COLO829 (cell line): Measurements from ENCODE around the gene TMEM132E.
A peak's percentile ranks its signal among the peaks of the same experiment; 100 is the strongest.

Experiments
- DNase-seq: peaks from one replicate; pipeline ENCODE4 v3.0.0; 2012; ENCODE audit warnings: low spot score

Gene TMEM132E

DNA sequence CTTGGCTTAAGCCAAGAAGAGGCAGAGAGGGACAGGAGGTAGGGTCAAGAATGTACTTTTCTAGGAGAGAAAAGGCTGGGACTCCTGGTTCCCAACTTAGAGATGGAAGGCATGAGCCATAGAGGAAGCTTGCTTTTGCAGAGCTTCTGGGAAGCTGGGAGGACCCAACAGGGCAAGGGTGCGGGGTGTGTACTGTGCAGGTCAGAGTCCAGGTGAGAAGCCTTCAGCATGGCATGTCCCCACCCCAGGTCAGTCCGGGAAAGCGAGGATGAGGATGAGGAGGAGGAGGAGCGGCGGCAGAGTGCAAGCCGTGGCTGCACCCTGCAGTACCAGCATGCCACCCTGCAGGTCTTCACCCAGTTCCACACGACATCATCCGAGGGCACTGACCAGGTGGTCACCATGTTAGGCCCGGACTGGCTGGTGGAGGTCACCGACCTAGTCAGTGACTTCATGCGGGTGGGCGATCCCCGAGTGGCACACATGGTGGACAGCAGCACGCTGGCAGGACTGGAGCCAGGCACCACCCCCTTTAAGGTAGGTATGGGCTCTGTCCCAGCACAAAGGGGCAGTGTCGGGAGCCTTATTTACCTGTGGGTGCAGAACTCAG lies 55.3 kb downstream of the TMEM132E start:
- DNase-seq, result no peak

DNA sequence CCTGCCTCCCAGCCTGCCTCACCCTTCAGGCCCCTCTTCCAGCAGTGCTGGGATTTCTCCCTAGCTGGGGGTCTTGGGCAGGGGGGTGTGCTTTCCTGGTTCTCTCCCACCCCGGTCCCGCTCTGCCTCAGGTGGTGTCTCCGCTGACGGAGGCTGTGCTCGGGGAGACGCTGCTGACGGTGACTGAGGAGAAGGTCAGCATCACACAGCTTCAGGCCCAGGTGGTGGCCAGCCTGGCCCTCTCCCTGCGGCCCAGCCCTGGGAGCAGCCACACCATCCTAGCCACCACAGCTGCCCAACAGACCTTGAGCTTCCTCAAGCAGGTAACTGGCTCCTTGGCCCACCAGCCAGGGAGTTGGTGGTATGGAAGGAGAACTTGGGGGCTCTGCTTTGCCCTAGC lies 56.5 kb downstream of the TMEM132E start:
- DNase-seq, result no peak

DNA sequence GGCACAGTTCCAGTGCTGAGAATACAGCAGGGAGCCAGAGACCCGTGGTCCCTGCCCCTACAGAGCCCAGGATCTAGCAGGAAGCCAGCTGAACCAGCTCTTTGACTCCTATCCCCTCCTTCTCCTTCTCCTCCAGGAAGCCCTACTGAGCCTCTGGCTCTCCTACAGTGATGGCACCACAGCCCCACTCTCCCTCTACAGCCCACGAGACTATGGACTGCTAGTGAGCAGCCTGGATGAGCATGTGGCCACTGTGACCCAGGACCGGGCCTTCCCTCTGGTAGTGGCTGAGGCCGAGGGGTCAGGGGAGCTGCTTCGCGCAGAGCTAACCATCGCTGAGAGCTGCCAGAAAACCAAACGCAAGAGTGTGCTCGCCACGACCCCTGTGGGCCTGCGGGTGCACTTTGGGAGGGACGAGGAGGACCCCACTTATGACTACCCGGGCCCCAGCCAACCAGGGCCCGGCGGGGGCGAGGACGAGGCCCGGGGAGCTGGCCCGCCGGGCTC lies 57.7 kb downstream of the TMEM132E start:
- DNase-seq, result no peak

DNA sequence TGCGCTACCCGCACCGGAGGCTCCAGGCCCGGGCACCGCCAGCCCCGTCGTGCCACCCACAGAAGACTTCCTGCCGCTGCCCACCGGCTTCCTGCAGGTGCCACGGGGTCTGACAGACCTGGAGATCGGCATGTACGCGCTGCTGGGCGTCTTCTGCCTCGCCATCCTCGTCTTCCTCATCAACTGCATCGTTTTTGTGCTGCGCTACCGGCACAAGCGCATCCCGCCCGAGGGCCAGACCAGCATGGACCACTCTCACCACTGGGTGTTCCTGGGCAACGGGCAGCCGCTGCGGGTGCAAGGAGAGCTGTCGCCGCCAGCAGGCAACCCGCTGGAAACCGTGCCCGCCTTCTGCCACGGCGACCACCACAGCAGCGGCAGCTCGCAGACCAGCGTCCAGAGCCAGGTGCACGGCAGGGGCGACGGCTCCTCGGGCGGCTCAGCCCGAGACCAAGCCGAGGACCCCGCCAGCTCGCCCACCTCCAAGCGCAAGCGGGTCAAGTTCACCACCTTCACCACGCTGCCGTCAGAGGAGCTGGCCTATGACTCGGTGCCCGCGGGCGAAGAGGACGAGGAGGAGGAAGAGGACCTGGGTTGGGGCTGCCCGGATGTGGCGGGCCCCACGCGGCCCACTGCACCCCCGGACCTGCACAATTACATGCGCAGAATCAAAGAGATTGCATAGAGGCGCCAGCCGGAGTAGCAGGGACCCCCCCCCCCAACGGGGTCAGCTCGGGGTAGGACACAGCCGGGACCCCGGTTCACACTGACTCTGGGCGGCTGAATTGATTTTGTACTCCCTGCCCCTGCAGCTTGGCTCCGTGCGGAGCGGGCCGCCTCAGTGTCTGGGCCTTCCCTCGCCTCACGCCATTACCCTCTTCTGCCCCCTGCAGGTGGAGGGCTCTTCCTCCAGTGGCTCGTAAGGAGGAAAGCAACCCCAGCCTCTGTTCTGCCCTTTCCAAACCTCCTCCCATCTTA lies 58.5 kb downstream of the TMEM132E start:
- DNase-seq, result peak; percentile 63

DNA sequence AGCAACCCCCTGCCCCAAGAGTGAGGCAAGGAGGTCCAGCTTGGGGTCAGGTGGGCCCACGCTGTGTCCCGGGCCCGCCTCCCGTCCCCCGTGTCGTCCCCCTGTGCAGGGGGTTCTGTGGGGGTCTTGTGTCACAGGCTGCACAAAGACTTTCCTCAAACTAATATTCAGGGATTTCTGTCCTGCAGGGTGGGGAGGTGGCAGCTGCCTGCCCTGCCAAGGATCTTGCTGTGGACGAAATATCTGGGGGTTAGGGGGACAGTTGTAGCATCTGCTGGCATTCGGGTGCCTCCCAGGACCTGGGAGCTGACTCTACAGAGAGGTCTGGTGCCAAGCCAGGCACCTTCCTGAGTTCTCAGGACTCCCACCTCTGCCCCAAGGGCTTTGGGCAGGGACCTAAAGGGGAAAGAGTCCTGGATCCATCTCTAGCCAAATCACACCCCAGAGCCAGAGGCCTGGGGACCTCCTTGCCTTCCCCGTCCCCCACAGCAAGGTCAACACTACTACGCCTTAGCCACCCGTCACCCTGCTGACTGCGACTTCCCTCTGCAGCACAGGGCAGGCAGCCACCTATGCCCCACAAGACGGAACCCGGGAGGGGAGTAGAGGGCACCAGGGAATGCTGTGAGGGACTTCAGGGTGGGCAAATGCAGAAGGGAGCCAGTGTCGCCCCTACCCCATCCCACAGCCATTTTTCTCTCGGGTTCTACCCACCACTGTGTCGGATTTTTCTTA lies 59.3 kb downstream of the TMEM132E start:
- no peak for DNase-seq

DNA sequence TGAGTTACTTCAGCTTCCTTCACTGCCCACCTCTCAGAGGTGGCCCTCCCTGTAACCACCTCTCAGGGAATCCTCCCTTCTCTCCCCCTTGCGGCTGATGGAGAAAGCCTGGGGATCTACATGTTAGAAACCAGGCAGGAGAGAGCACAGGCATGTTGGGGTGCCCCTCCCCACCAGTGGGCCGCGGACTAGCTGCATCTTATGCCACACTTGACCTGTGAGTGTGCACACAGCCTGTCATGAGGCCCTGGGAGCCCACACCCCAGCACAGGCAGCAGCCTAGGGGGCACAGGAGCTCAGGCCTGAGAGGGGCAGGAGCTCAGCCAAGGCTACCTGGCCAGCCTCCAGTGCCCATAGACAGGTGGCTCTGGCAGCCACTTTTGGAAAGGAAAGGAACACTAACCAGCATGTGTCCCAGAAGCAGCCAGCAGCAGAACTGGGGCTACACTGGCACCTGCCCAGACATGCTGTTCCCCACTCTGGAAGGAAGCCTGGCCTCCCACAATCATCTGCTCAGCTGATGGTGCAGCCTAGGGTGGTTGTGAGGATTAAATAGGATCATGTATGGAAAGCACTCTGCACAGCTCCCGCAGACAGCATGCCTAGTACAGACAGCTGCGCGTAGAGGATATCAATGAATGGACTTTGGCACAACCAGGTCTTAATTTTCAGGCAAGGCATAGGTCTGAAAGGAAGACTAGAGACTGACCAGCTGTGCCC lies 60.5 kb downstream of the TMEM132E start:
- no peak for DNase-seq

DNA sequence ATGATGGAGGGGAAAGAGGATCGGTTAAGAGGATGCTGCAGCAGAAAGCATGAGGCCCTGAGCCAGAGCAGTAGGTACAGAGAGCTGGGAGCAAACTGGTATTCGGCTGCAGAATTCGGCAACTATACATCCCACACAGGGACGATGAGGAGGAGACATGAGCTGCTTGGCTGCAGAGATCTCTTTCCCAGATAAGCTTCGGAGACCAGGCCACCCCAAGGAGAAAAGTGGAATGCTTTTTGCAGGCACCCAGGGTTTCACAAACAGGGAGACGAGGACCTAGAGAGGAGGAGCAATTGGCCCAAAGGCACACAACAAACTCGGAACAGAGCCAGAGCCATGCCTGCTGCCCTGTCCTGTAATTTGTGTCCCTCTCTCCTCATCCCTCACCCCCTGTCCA lies 62.0 kb downstream of the TMEM132E start:
- no peak for DNase-seq

DNA sequence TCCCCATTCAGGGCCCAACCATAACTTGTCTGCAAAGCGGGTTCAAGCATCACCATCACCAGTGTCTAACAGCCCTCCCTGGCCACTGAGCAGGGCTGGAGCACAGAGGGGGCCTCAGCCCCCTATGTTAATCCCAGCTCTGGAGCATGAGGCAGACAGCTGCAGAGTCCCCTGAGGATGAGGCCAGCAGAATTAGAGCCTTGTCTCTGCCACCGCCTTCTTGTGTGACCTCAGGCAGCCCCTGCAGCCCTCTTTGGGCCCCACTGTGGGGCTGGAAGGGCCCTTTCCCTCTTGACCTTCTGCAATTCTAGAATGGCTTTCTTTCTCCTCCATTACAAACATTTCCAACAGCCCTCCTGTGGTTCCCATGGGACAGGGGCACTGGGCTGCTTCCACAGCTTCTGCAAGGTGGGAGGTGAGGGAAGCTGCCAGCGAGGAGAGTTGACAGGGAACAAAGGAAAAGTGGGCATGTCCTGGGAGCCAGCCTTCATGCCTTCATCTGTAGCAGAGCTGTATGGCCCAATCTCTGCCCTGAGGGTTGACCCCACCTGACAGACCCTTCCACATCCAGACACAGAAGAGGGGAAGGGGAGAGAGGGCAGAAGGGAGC lies 65.7 kb downstream of the TMEM132E start:
- no peak for DNase-seq

DNA sequence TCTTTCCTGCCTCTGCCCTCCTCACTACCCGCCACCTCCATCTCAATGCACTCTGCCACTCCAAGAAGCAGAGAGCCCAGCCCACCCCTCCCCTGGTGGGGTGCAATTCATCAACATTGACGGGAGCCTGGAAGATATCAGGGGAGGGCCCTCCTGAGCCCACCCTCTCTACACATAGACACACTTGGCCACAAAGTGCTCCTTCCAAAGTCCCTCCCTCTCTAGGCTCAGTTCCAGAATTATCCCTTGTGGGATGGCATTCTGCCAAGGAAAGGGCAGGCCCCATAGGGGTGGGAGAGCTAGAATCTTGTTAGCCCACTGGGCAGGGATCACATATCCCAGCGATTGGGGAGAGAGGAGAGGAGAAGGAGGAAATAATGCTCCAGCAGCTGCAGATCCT lies 66.2 kb downstream of the TMEM132E start:
- DNase-seq, result no peak

DNA sequence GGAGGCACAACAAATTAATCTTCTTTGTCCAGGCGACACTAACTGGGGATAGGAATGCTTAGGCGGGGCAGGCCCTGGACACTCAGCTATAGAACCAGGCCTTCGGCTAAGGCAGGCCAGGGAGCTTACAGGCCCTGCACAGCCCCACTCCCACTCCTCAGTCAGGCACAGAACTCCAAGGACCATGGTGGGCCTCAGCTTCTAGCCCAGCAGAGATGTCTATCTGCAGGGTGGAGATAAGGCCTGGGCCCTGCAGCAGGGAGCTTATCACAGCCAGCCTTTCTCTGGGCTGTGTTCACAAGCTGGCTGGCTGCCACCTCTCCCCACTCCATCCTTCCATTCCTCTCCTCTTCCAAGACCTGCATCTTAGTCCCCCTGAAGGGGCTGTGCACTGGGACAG lies 68.1 kb downstream of the TMEM132E start:
- no peak for DNase-seq

DNA sequence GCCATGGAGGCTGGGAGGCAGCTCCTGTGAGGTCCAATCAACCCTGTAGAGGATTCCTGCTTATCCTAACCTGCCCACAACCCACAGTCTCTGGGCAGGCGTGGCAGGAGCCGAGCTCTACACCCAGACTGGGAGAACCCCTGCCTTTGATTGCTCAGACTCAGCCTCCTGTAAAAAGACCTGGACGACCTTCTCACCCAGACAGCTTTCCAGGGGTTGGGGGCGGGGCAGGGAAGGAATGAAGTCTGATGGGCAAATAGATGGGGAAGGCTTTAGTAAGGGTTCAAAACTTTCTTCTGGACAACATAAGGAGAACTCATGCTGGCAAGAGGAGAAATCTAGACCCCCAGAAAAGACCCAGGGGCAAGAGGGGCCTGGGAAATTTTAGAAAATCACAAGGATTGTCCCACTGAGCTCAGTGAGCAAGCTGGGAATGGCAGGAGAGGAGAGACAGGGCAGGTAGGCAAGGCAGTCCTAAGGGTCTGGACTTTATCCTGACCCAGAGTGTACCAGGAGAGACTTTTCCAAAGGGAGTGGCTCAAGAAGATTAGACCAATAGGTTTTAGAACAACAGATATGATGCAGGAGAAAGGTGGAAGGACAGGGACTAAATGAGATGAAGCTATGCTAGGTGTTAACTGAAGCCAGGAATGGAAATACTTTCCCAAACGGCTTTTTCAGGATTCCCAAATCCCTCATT lies 70.8 kb downstream of the TMEM132E start:
- no peak for DNase-seq

DNA sequence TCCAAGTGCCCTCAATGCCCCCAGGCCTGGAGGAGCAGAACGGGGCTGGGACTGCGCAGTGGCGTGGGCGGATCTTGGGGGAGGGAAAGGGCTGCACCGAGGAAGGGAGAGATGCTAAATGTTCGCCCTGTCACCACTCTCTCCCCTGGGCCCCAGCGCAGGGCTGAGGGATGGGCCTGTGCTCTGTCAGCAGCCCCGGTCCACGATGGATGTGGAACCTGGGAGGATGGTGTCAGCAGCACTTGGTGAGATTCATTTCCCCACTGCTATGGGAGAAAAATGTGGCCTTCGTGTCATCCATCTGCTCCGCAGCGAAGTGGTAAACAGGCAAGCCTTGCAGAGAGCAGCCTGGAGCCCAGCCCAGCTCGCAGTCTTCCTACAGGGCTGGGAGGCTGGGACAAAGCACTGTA lies 72.0 kb downstream of the TMEM132E start:
- DNase-seq, result no peak

DNA sequence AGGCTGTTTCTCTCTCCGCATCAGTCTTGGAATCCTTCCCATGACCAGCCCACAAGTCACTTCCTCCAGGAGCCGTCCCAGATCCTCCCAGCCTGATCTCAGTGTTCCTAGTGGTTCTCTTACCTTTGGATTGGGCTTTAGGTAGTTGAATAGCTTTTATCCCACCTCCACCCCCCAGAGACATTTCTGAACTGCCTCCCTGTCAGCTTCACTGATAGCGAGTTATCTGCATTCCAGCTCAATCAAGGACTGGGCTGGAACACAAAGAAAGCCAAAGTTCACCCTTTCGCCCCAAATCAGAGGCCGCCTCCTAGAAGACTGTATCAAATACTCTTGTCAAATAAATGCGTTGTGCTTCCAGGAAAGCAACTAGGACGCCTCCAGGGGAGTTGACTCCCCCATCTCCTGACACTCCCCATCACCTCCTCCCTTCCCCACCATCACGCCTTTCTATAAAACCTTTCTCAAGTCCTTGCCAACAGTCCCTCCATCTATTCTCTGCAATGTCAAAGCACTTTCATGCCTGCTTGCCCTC lies 72.7 kb downstream of the TMEM132E start:
- no peak for DNase-seq

DNA sequence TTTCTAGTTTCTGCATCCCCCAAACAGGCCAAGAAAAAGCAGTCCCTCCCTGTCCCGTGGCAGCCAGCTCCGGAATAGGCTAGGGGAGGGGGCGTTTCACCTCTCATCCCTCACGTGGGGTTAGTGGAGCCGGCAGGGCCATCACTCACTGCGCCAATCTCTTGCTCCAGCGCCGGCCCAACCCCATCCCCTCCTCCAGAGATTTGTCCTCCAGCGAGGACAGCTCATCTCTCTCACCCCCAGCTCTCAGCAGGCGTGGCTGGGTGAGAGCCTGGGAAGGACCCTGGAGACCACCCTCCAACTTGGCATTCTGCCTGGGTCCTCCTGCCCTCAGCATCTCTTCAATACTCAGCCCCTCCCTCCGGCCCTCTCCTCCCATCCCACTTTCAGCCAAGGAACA lies 74.1 kb downstream of the TMEM132E start:
- DNase-seq, result no peak

DNA sequence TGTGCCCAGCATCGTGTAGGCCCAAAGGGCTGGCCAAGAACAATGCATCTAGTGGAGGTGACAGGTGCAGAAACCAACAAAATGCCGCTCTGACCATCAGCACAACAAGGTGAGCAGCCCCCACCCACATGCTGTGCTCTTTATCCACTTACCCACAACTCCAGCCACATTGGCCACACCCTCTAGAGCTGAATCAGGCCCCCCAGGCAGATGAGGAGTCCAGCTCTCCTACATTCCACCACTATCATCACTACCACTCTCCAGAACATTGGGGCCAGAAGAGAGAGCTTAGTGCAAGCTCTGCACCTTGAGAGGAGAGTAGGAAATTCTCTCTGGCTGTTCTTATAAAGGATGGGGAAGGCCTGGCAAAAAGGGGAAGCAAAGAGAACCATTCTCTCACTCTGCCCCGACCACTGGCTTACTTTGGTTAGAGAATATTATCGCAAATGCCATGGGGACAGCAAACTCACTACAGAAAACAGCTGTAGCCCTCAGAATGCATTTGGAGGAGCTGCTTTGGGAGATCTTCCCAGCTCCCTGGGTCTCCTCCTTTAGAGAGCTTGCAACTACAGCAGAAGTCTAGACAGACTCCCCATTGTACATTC lies 75.0 kb downstream of the TMEM132E start:
- DNase-seq, result no peak

DNA sequence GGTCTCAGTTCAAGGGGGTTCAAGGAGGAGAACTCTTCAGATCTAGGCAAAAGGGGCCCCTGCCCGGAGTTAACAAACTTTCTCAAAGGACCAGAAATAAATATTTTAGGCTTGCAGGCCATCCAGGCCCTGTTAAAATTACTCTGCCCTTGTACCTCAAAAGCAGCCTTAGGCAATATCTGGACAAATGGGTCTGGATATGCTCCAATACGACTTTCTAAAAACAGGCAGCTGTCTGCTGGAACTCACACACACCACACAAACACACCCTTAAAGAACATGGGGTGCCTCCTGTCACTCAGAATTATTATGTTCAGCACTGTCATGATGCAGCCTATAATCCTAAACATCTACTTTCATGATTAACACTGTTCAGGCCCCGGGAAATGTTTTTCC lies 75.5 kb downstream of the TMEM132E start:
- DNase-seq, result no peak

DNA sequence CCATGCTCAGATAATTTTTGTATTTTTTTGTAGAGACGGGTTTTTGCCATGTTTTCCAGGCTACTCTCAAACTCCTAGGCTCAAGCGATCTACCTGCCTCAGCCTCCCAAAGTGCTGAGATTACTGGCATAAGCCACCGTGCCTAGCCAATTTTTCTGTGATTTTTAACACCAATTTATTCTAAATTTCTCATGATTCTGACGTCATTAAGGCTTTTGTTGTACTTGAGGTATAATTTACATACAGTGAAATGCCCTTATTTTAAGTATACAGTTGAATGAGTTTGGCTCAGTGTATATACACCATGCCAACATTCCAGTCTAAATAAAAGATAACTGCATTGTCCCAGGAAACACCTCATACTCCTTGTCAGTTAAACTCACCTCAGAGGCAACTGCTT lies 77.4 kb downstream of the TMEM132E start:
- DNase-seq, result no peak

DNA sequence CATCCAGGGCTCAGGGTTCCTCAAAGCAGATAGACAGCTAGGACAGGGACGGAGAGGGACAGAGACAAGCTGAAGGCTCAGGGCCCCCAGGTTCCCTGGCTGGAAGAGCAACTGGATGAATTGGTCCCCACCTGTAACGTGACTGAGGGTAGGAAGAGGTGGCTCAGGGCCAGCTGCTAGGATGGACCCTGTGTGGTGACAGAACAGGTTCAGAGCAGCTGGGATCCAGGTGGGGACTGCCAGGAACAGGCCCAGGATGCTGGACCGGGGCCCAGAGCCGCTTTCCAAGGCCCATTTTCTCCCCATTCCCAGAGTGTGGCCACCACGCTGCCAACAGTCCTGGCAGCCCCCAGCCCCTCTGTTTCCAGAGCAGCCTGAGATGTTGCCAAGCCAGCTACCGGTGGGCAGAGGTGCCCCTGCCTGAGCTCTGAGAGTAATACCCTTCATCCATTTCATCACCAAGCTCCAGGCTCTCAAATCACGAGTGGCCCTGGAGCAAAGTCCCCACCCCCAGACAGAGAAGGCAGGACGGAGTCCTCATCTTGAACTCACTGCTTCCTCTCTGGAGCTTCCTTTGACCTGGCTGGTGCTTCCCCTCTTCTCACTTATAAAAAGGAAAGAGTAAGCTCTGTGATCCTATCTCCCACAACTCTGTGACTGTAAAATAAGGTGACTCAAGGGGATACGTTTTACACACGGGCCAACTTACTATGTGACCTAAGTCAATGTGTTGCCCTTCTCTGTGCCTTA lies 79.6 kb downstream of the TMEM132E start:
- no peak for DNase-seq

DNA sequence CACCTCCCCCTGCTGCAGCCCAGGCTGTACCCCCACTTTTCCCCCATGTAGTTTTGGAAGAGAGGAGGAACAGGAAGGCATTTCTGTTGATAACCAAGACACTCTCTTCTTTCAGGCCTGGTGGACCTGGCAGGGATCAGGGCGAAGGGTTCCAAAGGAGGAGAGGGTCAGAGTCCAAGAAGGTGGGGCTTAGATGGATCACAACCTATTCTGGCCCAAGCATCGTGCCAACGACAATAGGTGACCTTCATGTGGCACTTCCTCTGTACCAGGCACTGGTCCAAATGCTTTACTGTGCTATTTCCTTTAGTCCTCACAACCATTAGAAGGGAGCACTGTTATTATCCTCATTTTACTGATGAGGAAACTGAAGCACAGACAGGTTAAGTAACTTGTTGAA lies 84.3 kb downstream of the TMEM132E start:
- no peak for DNase-seq
